HL-60 (cell line): ENCODE results near the gene SEC23IP.

Experiments used
- DNase-seq, 2 experiments: peaks; one replicate each; pipeline ENCODE4 v3.0.0-alpha.2; 2010 to 2020; ENCODE audit warnings: low read depth in 1 of 2, low spot score in 1 of 2
- H3K27ac ChIP-seq: fragments of 250-450 bp; sonication (Bioruptor Pico); replicated peaks from 2 replicates; pipeline ENCODE4 v1.5.1; 2020; ENCODE audit warnings: mild to moderate bottlenecking, moderate library complexity
- H3K27me3 ChIP-seq: fragments of 250-450 bp; sonication (Bioruptor Pico); 2 replicates; pipeline ENCODE4 v1.5.1; 2021; ENCODE audit warnings: mild to moderate bottlenecking, moderate library complexity; ENCODE audit not compliant: insufficient read depth, poor library complexity, severe bottlenecking
- H3K4me3 ChIP-seq: replicated peaks from 2 replicates; pipeline ENCODE4 v1.5.1; 2011; ENCODE audit warnings: mild to moderate bottlenecking, control low read depth, low read length; ENCODE audit not compliant: insufficient read depth
- GABPA ChIP-seq: IDR thresholded peaks from 2 replicates; pipeline ENCODE4 v1.6.1; 2012; ENCODE audit warnings: low read depth
- POLR2AphosphoS5 ChIP-seq: IDR thresholded peaks from 2 replicates; pipeline ENCODE4 v1.6.1; 2012; ENCODE audit warnings: low read depth
- SPI1 ChIP-seq: IDR thresholded peaks from 2 replicates; pipeline ENCODE4 v1.6.1; 2012; ENCODE audit warnings: low read depth, mild to moderate bottlenecking, borderline replicate concordance
- TF ChIP-seq, protein P1 (sequence below): IDR thresholded peaks from 2 replicates; pipeline ENCODE4 v1.6.1; 2012; ENCODE audit warnings: low read depth; ENCODE audit not compliant: insufficient replicate concordance
- TF ChIP-seq, protein P2 (sequence below): IDR thresholded peaks from one replicate; pipeline ENCODE4 v1.5.1; 2011; ENCODE audit warnings: low read length, control low read depth, inconsistent platforms; ENCODE audit not compliant: insufficient read depth

SEC23IP gene

DNA sequence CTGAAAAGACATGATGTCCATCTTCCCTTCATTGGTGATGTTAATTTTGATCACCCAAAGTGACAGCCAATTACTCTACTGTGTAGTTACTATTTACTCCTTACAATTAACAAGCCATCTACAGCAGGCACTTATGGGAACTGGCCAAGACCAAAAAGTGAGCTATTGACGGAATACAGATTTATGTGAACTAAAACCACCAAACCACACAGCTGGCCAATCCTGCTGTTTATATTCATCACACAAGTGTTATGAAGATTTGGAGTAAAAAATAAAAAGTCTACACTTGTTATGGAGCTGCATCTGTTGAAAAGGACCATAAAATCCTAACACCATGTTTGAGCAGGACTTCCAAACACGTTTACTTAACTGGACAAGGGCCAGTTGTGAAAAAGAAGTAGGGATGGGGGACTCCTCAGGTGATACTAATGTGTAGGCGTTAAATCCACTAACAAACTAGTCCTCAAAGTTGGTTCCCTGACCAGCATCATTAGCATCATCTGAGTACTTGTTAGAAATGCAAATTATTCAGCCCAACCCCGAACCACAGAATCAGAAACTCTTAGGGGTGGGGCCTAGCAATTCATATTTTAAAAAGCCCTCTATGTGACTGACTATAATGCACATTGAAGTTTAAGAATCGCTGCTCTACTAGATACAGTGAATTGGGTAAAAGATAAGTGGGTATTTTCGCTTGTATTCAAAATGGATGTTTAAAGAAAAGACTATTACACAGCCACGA lies 31.5 kb upstream of the SEC23IP start:
- DNase-seq = no peak
- H3K4me3 ChIP-seq = no peak overlapping the region
- no peaks in the 10 kb centered on the region for H3K27me3 ChIP-seq
- TF ChIP-seq, protein P1, sequence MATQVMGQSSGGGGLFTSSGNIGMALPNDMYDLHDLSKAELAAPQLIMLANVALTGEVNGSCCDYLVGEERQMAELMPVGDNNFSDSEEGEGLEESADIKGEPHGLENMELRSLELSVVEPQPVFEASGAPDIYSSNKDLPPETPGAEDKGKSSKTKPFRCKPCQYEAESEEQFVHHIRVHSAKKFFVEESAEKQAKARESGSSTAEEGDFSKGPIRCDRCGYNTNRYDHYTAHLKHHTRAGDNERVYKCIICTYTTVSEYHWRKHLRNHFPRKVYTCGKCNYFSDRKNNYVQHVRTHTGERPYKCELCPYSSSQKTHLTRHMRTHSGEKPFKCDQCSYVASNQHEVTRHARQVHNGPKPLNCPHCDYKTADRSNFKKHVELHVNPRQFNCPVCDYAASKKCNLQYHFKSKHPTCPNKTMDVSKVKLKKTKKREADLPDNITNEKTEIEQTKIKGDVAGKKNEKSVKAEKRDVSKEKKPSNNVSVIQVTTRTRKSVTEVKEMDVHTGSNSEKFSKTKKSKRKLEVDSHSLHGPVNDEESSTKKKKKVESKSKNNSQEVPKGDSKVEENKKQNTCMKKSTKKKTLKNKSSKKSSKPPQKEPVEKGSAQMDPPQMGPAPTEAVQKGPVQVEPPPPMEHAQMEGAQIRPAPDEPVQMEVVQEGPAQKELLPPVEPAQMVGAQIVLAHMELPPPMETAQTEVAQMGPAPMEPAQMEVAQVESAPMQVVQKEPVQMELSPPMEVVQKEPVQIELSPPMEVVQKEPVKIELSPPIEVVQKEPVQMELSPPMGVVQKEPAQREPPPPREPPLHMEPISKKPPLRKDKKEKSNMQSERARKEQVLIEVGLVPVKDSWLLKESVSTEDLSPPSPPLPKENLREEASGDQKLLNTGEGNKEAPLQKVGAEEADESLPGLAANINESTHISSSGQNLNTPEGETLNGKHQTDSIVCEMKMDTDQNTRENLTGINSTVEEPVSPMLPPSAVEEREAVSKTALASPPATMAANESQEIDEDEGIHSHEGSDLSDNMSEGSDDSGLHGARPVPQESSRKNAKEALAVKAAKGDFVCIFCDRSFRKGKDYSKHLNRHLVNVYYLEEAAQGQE = no peak
- no peak for TF ChIP-seq POLR2AphosphoS5
- no peak overlapping the region for H3K27ac ChIP-seq

DNA sequence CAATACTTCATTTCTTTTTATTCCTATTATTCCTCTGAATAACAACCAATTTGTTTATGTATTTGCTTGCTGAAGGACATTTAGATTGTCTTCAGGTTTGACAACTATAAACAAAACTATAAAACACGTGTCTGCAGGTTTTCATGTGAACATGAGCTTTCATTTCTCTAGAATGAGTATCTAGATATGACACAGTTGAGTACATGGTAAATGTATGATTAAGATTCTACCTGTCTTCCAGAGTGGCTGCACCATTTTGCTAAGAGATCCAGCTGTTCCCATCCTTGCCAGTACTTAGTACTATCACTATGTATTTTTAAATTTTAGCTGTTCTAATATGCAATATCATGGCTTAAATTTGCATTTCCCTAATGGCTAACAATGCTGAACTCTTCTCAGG lies 30.0 kb upstream of the SEC23IP start:
- no peak overlapping the region for H3K27ac ChIP-seq
- TF ChIP-seq, protein P2, sequence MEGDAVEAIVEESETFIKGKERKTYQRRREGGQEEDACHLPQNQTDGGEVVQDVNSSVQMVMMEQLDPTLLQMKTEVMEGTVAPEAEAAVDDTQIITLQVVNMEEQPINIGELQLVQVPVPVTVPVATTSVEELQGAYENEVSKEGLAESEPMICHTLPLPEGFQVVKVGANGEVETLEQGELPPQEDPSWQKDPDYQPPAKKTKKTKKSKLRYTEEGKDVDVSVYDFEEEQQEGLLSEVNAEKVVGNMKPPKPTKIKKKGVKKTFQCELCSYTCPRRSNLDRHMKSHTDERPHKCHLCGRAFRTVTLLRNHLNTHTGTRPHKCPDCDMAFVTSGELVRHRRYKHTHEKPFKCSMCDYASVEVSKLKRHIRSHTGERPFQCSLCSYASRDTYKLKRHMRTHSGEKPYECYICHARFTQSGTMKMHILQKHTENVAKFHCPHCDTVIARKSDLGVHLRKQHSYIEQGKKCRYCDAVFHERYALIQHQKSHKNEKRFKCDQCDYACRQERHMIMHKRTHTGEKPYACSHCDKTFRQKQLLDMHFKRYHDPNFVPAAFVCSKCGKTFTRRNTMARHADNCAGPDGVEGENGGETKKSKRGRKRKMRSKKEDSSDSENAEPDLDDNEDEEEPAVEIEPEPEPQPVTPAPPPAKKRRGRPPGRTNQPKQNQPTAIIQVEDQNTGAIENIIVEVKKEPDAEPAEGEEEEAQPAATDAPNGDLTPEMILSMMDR = no peak
- TF ChIP-seq SPI1 (no peak), GABPA (no peak), POLR2AphosphoS5 (no peak)
- TF ChIP-seq, protein P1 = no peak
- no peak overlapping the region for H3K4me3 ChIP-seq
- no peaks in the 10 kb centered on the region for H3K27me3 ChIP-seq
- DNase-seq = no peak

DNA sequence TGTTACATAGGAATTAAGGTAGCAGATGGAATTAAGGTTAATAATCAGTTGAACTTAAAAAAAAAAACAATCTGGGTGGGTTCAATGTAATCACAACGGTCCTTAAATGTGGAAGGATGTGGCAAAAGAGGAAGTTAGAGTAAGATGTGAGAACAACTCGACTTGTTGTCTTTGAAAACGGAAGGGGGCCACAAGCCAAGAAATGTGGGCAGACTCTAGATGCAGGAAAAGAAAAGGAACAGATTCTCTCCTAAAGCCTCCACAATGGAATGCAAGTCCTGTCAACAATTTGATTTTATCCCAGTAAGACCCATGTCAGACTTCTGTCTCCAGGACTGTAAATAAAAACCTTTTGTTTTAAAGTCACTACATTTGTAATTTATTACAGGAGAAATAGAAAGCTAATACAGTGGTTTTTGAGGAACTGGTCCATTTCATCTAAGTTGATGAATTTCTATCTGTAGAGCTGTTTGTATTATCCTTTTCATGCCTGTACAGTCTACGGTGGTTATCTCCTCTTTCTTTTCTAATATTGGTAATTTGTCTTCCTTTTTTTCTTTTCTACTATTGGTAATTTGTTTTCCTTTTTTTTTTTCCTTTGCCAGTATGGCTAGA lies 28.5 kb upstream of the SEC23IP start:
- no peak for DNase-seq
- Histone ChIP-seq H3K4me3 (no peak overlapping the region), H3K27ac (no peak overlapping the region), H3K27me3 (no peaks in the 10 kb centered on the region)
- TF ChIP-seq POLR2AphosphoS5 (no peak), GABPA (no peak), SPI1 (no peak)
- TF ChIP-seq, protein P2 = no peak
- TF ChIP-seq, protein P1 = no peak
